Panc1 (cell line): ENCODE measurements around the gene EML6. TPM values are rescaled to one million over a fixed set of nuclear protein-coding genes. Genes with fewer than 3 reads are reported as not detected.

Source experiments
- ATAC-seq: fragments of 200-7000 bp; cut with Tn5 transposase; 2 replicates; pipeline ENCODE4 v1.9.1; 2020; ENCODE audit warnings: mild to moderate bottlenecking, moderate library complexity
- BruUV-seq: library from RNA; stranded (reverse); fragments of 400-500 nt; replicated peaks from 2 replicates; lab custom pipeline; 2021; lab: Mats Ljungman, UMichigan
- CTCF ChIA-PET: fragments of 300-600 bp; sonication (Branson Sonifier 250); formaldehyde crosslinking; loops from one replicate; lab custom pipeline; 2022; ENCODE audit warnings: antibody characterized with exemption; lab: Charles Lee
- POLR2A ChIA-PET: fragments of 300-600 bp; sonication (Branson Sonifier 250); formaldehyde crosslinking; loops from one replicate; lab custom pipeline; 2022; ENCODE audit warnings: antibody characterized with exemption; lab: Charles Lee
- DNase-seq: peaks from one replicate; pipeline ENCODE4 v3.0.0-alpha.2; 2010; ENCODE audit warnings: low read depth, low spot score
- H3K27ac ChIP-seq: 2 replicates; pipeline ENCODE4 v1.5.1; 2011; ENCODE audit warnings: mild to moderate bottlenecking, low read length, inconsistent platforms
- H3K27me3 ChIP-seq: fragments of 200-500 bp; sonication (Bioruptor generic); 2 replicates; pipeline ENCODE4 v1.6.0; 2014; ENCODE audit warnings: low read length, inconsistent platforms; ENCODE audit not compliant: control insufficient read depth, insufficient read depth
- H3K36me3 ChIP-seq: fragments of 200-500 bp; sonication (Bioruptor generic); 2 replicates; pipeline ENCODE4 v1.5.1; 2014; ENCODE audit warnings: inconsistent platforms, mild to moderate bottlenecking, low read length, moderate library complexity; ENCODE audit not compliant: control insufficient read depth, insufficient read depth
- H3K4me1 ChIP-seq: 2 replicates; pipeline ENCODE4 v1.5.1; 2011; ENCODE audit warnings: inconsistent platforms, mild to moderate bottlenecking, low read length, moderate library complexity; ENCODE audit not compliant: control insufficient read depth, insufficient read depth
- H3K4me3 ChIP-seq, 2 experiments: 2 replicates each; pipeline ENCODE4 v1.5.1; 2011 to 2012; ENCODE audit warnings: low read depth in 2 of 2, low read length in 2 of 2, mild to moderate bottlenecking in 2 of 2, inconsistent platforms in 1 of 2, moderate library complexity in 1 of 2
- H3K9me3 ChIP-seq: fragments of 200-500 bp; sonication (Bioruptor generic); 2 replicates; pipeline ENCODE4 v1.5.1; 2014; ENCODE audit warnings: low read depth, mild to moderate bottlenecking, inconsistent platforms, low read length, moderate library complexity; ENCODE audit not compliant: control insufficient read depth, insufficient read depth
- CTCF ChIP-seq: fragments of 450-650 bp; IDR thresholded peaks from 2 replicates; pipeline ENCODE4 v1.5.1; 2017; ENCODE audit warnings: mild to moderate bottlenecking
- POLR2AphosphoS5 ChIP-seq: IDR thresholded peaks from 2 replicates; pipeline ENCODE4 v1.6.1; 2012; ENCODE audit warnings: mild to moderate bottlenecking, low read depth, low read length, moderate library complexity
- REST ChIP-seq, 2 experiments: IDR thresholded peaks; 2 replicates each; pipeline ENCODE4 v1.6.1; 2011 to 2012; ENCODE audit warnings: low read depth in 2 of 2, control low read depth in 1 of 2, low read length in 1 of 2, mild to moderate bottlenecking in 1 of 2, moderate library complexity in 1 of 2; ENCODE audit not compliant: insufficient read depth in 1 of 2
- SIN3A ChIP-seq: IDR thresholded peaks from 2 replicates; pipeline ENCODE4 v1.6.1; 2012; ENCODE audit warnings: low read depth, mild to moderate bottlenecking, low read length, moderate library complexity, borderline replicate concordance; ENCODE audit not compliant: insufficient read depth
- TCF7L2 ChIP-seq: IDR thresholded peaks from 2 replicates; pipeline ENCODE4 v1.6.1; 2011; ENCODE audit warnings: mild to moderate bottlenecking, low read depth, low read length, inconsistent platforms
- in situ Hi-C: cut with HindIII; loops from 2 replicates; pipeline ENCODE4 v1.10.0; 2016; ENCODE audit warnings: low sequenced_read_pairs, low pct_unique_long_range_greater_than_20kb
- intact Hi-C: fragments of 100-400 bp; cut with micrococcal nuclease; formaldehyde crosslinking; loops from one replicate; pipeline ENCODE4 v1.10.0; 2022; ENCODE audit not compliant: unreplicated experiment
- total RNA-seq: library from RNA; stranded (reverse); gene quantifications from one replicate; pipeline ENCODE4 v1.2.1, GENCODE V29; 2021; ENCODE audit not compliant: unreplicated experiment

The EML6 gene
- total RNA-seq, 1 experiment from 2014 or later, result 6.3 TPM

- no TSS peak for BruUV-seq
- TF ChIP-seq TCF7L2, result no peak
- no peak for TF ChIP-seq SIN3A
- TF ChIP-seq POLR2AphosphoS5, result no peak
- no peak for TF ChIP-seq CTCF
- no peak for TF ChIP-seq REST (IDR thresholded peaks at IDR 0.05; ENCODE audit: insufficient read depth in 1 of 2, low read depth in 2 of 2, low read length in 1 of 2)
- POLR2A ChIA-PET, result no interaction called here
- in situ Hi-C loops (no loop called here), intact Hi-C loops (no loop called here)
- H3K27ac ChIP-seq, result no peak overlapping the region
- no peaks in the 10 kb centered on the region for H3K4me1 ChIP-seq
- H3K36me3 ChIP-seq, result no peaks in the 10 kb centered on the region
- peaks cover 10% of the 10 kb centered on the region; the same call in 1 of the 2 replicates for H3K9me3 ChIP-seq
- no peak overlapping the region for H3K4me3 ChIP-seq
- no peaks in the 10 kb centered on the region for H3K27me3 ChIP-seq
- ATAC-seq (no peak), DNase-seq (no peak)
- CTCF ChIA-PET, result no interaction called here
Measured at GRCh38 chr2:54775710-54776109, 52.2 kb downstream of the EML6 start.

GRCh38 chr2:54776494-54776893 is 53.0 kb downstream of the EML6 start:
- Histone ChIP-seq H3K4me1 (no peaks in the 10 kb centered on the region), H3K27ac (no peak overlapping the region), H3K36me3 (no peaks in the 10 kb centered on the region), H3K4me3 (no peak overlapping the region), H3K27me3 (no peaks in the 10 kb centered on the region), H3K9me3 (peaks cover 10% of the 10 kb centered on the region; the same call in 1 of the 2 replicates)
- no TSS peak for BruUV-seq
- intact Hi-C loops, result no loop called here
- DNase-seq (no peak), ATAC-seq (no peak)
- POLR2A ChIA-PET, result interaction anchor here (0.7 kb wide), 1 partner anchor 30 kb away, joined by 4 read pairs; no protein-coding TSS in a partner anchor
- TF ChIP-seq REST (IDR thresholded peaks at IDR 0.05; ENCODE audit: insufficient read depth in 1 of 2, low read depth in 2 of 2, low read length in 1 of 2) (no peak), POLR2AphosphoS5 (no peak), CTCF (no peak), TCF7L2 (no peak), SIN3A (no peak)
- in situ Hi-C loops, result no loop called here
- CTCF ChIA-PET, result no interaction called here
